Neural progenitor cell (in vitro differentiated cells): ENCODE data around the gene SSTR5. TPM values are rescaled to one million over a fixed set of nuclear protein-coding genes. Genes with fewer than 3 reads are reported as not detected.
A peak's percentile ranks its signal among the peaks of the same experiment; 100 is the strongest.

ENCODE experiments used
- DNase-seq: peaks from one replicate; pipeline ENCODE4 v3.0.0-alpha.2; 2016; ENCODE audit warnings: low spot score
- H2AFZ ChIP-seq: fragments of 200-600 bp; sonication (generic); replicated peaks from 2 replicates; pipeline ENCODE4 v1.6.1; 2016; ENCODE audit warnings: antibody characterized with exemption
- H3F3A ChIP-seq: fragments of 200-600 bp; sonication (generic); 2 replicates; pipeline ENCODE4 v1.6.1; 2016; ENCODE audit warnings: antibody characterized with exemption, low read depth
- H3K27ac ChIP-seq: fragments of 200-600 bp; sonication (generic); 2 replicates; pipeline ENCODE4 v1.5.1; 2016; ENCODE audit warnings: mild to moderate bottlenecking
- H3K27me3 ChIP-seq: fragments of 200-600 bp; sonication (generic); 2 replicates; pipeline ENCODE4 v1.6.1; 2016; ENCODE audit warnings: mild to moderate bottlenecking, moderate library complexity
- H3K36me3 ChIP-seq: fragments of 200-600 bp; sonication (generic); 2 replicates; pipeline ENCODE4 v1.5.1; 2016
- H3K4me1 ChIP-seq: fragments of 200-600 bp; sonication (generic); 2 replicates; pipeline ENCODE4 v1.6.1; 2016; ENCODE audit warnings: mixed run types
- H3K4me2 ChIP-seq: fragments of 200-600 bp; sonication (generic); 2 replicates; pipeline ENCODE4 v1.6.1; 2016
- H3K4me3 ChIP-seq: fragments of 200-600 bp; sonication (generic); 2 replicates; pipeline ENCODE4 v1.5.1; 2016
- H3K79me2 ChIP-seq: fragments of 200-600 bp; sonication (generic); 2 replicates; pipeline ENCODE4 v1.6.1; 2016; ENCODE audit warnings: low read depth
- H3K9ac ChIP-seq: fragments of 200-600 bp; sonication (generic); 2 replicates; pipeline ENCODE4 v1.6.1; 2016
- H3K9me3 ChIP-seq: fragments of 200-600 bp; sonication (generic); 2 replicates; pipeline ENCODE4 v1.5.1; 2016; ENCODE audit warnings: low read depth
- H4K20me1 ChIP-seq: fragments of 200-600 bp; sonication (generic); 2 replicates; pipeline ENCODE4 v1.6.1; 2016; ENCODE audit warnings: low read depth
- H3K27ac Mint-ChIP-seq: 3 replicates; pipeline ENCODE4 v1.8.0; 2021; ENCODE audit warnings: mixed read lengths
- H3K27me3 Mint-ChIP-seq: 2 replicates; pipeline ENCODE4 v1.8.0; 2022; ENCODE audit warnings: low read depth, mild to moderate bottlenecking, inconsistent platforms, moderate library complexity, mixed read lengths; ENCODE audit not compliant: insufficient read depth
- H3K36me3 Mint-ChIP-seq: 3 replicates; pipeline ENCODE4 v1.8.0; 2021; ENCODE audit warnings: mixed read lengths
- H3K4me1 Mint-ChIP-seq: 3 replicates; pipeline ENCODE4 v1.8.0; 2021; ENCODE audit warnings: mixed read lengths
- H3K4me3 Mint-ChIP-seq: 3 replicates; pipeline ENCODE4 v1.8.0; 2021; ENCODE audit warnings: mild to moderate bottlenecking, moderate library complexity, mixed read lengths
- H3K9me3 Mint-ChIP-seq: 3 replicates; pipeline ENCODE4 v1.8.0; 2020; ENCODE audit warnings: mixed read lengths
- EZH2 ChIP-seq: fragments of 200-600 bp; sonication (generic); IDR thresholded peaks from 2 replicates; pipeline ENCODE4 v1.6.1; 2017; ENCODE audit warnings: antibody characterized with exemption, mild to moderate bottlenecking, moderate library complexity
- EZH2phosphoT487 ChIP-seq: fragments of 200-600 bp; sonication (generic); IDR thresholded peaks from 2 replicates; pipeline ENCODE4 v1.6.1; 2017; ENCODE audit warnings: antibody characterized with exemption
- total RNA-seq: library from RNA; depleted of rRNA; stranded (reverse); fragments of >200 nt; gene quantifications from 2 replicates; pipeline ENCODE4 v1.2.3, GENCODE V29; 2015; ENCODE audit warnings: low replicate concordance
- TF ChIP-seq, protein P1 (sequence below): fragments of 200-600 bp; sonication (generic); IDR thresholded peaks from 2 replicates; pipeline ENCODE4 v1.5.1; 2017; ENCODE audit warnings: antibody characterized with exemption, mild to moderate bottlenecking

SSTR5 gene
- total RNA-seq, 1 donor from 2014 or later: not detected

DNA sequence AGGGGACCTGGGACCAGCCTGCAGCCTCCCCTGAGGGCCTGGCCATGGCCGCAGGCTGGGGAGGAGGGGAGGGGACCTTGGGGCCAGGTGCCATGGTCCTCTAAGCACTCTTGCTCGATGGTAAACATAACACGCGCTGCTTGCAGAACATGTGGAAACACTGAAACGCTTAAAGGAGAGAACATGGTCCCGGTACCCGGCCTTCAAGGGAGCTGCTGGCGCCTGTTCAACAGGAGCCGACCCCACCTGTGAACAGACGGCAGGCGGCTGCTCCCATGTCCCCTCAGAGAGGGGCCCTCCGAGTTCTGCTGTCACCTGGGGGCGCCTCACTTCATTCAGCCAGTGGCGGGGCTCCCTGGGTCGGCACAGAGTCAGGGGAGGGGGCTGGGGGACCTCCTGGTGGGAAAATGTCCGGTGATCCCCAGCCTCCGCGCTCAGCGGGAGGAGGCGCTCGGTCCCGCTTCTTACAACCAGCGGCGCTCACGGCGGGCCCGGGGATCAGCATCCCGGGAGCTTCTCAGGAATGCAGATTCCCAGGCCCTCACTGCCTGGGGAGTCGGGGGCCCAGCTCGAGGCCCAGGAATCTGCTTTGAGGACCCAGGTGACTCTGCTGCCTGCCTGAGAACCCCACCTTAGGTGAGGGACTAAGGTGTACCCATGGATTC, 854 bp upstream of the SSTR5 start:
- H3K9ac ChIP-seq: no peak overlapping the region
- no peak overlapping the region for H3K27ac ChIP-seq
- no peak for DNase-seq
- peak overlapping the region; percentile 71 for H3K4me2 ChIP-seq
- no peaks in the 10 kb centered on the region for H3K36me3 ChIP-seq
- Mint-ChIP-seq H3K9me3 (peaks cover 2% of the 10 kb centered on the region), H3K4me1 (peaks cover 13% of the 10 kb centered on the region), H3K27me3 (peaks cover 29% of the 10 kb centered on the region), H3K27ac (no peak overlapping the region), H3K36me3 (no peaks in the 10 kb centered on the region), H3K4me3 (no peak overlapping the region)
- no peak for TF ChIP-seq EZH2
- peak; percentile 35 for TF ChIP-seq EZH2phosphoT487
- no peak overlapping the region for H3K4me3 ChIP-seq
- no peaks in the 10 kb centered on the region for H3K79me2 ChIP-seq
- H4K20me1 ChIP-seq: peaks cover 7% of the 10 kb centered on the region
- peaks cover 54% of the 10 kb centered on the region for H3K27me3 ChIP-seq
- peaks cover 17% of the 10 kb centered on the region for H3K4me1 ChIP-seq
- no peak overlapping the region for H2AFZ ChIP-seq
- peaks cover 4% of the 10 kb centered on the region for H3F3A ChIP-seq
- no peaks in the 10 kb centered on the region for H3K9me3 ChIP-seq

GRCh38 chr16:1073262-1073558, 663 bp downstream of the SSTR5 start:
- no peaks in the 10 kb centered on the region for H3K79me2 ChIP-seq
- peaks cover 7% of the 10 kb centered on the region for H4K20me1 ChIP-seq
- no peak overlapping the region for H2AFZ ChIP-seq
- Mint-ChIP-seq H3K27me3 (peaks cover 28% of the 10 kb centered on the region), H3K36me3 (no peaks in the 10 kb centered on the region), H3K4me3 (no peak overlapping the region), H3K9me3 (peaks cover 2% of the 10 kb centered on the region), H3K4me1 (peaks cover 18% of the 10 kb centered on the region), H3K27ac (no peak overlapping the region)
- DNase-seq: no peak
- TF ChIP-seq EZH2 (no peak), EZH2phosphoT487 (no peak)
- TF ChIP-seq, protein P1, sequence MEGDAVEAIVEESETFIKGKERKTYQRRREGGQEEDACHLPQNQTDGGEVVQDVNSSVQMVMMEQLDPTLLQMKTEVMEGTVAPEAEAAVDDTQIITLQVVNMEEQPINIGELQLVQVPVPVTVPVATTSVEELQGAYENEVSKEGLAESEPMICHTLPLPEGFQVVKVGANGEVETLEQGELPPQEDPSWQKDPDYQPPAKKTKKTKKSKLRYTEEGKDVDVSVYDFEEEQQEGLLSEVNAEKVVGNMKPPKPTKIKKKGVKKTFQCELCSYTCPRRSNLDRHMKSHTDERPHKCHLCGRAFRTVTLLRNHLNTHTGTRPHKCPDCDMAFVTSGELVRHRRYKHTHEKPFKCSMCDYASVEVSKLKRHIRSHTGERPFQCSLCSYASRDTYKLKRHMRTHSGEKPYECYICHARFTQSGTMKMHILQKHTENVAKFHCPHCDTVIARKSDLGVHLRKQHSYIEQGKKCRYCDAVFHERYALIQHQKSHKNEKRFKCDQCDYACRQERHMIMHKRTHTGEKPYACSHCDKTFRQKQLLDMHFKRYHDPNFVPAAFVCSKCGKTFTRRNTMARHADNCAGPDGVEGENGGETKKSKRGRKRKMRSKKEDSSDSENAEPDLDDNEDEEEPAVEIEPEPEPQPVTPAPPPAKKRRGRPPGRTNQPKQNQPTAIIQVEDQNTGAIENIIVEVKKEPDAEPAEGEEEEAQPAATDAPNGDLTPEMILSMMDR: no peak
- H3K4me1 ChIP-seq: peaks cover 17% of the 10 kb centered on the region
- no peaks in the 10 kb centered on the region for H3K9me3 ChIP-seq
- peaks cover 54% of the 10 kb centered on the region for H3K27me3 ChIP-seq
- peaks cover 4% of the 10 kb centered on the region for H3F3A ChIP-seq
- no peak overlapping the region for H3K4me3 ChIP-seq
- no peaks in the 10 kb centered on the region for H3K36me3 ChIP-seq
- H3K4me2 ChIP-seq: peak overlapping the region; percentile 71
- H3K27ac ChIP-seq: no peak overlapping the region
- no peak overlapping the region for H3K9ac ChIP-seq

DNA sequence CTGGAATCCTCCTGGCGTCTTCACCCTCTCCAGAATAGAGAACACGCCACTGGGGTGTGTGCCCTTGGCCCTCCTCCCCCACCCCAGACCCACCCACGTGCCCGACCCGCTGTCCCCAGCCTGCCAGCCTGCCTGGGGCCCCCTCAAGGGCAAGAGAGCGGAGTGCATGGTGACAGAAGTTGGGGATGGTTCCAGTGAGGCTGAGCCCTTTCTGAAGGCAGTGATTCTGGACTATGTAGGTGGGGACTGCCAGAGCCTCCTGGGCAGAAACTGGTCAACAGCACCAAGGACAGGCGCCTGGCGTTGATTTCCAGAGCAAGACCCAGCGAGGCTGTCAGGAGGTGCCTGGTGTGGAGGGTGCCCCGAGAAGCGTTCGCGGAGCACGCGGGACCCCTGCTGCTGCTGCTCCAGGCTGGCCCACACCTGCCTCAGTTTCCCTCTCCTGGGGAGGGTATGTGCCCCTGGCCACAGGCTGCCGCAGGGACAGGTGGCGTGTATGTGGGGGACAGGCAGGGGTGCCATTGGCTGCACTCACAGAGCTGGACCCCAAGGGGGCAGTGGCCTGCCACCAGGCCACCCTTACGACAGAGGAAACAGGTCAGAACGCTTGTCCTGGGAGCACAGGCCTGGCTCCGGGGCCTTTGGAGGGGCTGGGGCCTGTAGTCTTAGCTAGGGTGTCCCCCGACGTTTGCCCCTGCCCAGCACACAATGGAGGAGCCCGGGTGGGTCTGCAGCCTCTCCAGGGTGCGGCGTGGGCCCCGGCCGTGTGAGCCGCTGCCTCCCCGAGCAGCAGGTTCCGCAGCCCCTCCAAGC, 1.2 kb downstream of the SSTR5 start:
- no peaks in the 10 kb centered on the region for H3K36me3 ChIP-seq
- no peak overlapping the region for H3K9ac ChIP-seq
- Mint-ChIP-seq H3K27ac (no peak overlapping the region), H3K9me3 (peaks cover 2% of the 10 kb centered on the region), H3K4me3 (no peak overlapping the region), H3K36me3 (no peaks in the 10 kb centered on the region), H3K27me3 (peaks cover 30% of the 10 kb centered on the region), H3K4me1 (peaks cover 16% of the 10 kb centered on the region)
- TF ChIP-seq EZH2phosphoT487 (no peak), EZH2 (no peak)
- TF ChIP-seq, protein P1: peak; percentile 57
- H3K4me3 ChIP-seq: no peak overlapping the region
- H4K20me1 ChIP-seq: peaks cover 7% of the 10 kb centered on the region
- H3F3A ChIP-seq: peaks cover 4% of the 10 kb centered on the region
- H3K4me1 ChIP-seq: peaks cover 17% of the 10 kb centered on the region
- no peak overlapping the region for H3K27ac ChIP-seq
- H3K4me2 ChIP-seq: no peak overlapping the region
- H2AFZ ChIP-seq: no peak overlapping the region
- no peaks in the 10 kb centered on the region for H3K9me3 ChIP-seq
- H3K27me3 ChIP-seq: peaks cover 54% of the 10 kb centered on the region
- H3K79me2 ChIP-seq: no peaks in the 10 kb centered on the region
- peak; percentile 72 for DNase-seq

DNA sequence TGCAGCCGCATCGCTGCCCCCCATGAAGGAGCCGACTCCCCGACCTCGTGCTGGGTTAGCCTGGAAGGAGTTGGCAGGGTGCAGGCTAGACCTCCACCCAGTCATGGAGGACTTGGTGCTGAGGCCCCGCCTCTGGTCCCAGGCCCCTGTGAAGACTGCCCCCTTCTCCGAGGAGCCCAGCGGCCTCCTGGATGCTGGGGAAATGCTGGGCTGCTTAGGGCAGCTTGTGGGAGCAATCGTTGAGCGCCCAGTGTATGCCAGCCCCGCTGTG, 1.8 kb downstream of the SSTR5 start:
- DNase-seq: no peak
- Mint-ChIP-seq H3K4me1 (peaks cover 16% of the 10 kb centered on the region), H3K36me3 (no peaks in the 10 kb centered on the region), H3K4me3 (no peak overlapping the region), H3K9me3 (peaks cover 2% of the 10 kb centered on the region), H3K27me3 (peaks cover 30% of the 10 kb centered on the region), H3K27ac (no peak overlapping the region)
- no peaks in the 10 kb centered on the region for H3K79me2 ChIP-seq
- H3K4me2 ChIP-seq: no peak overlapping the region
- no peak overlapping the region for H3K4me3 ChIP-seq
- peaks cover 4% of the 10 kb centered on the region for H3F3A ChIP-seq
- H2AFZ ChIP-seq: no peak overlapping the region
- no peak overlapping the region for H3K27ac ChIP-seq
- H3K27me3 ChIP-seq: peaks cover 54% of the 10 kb centered on the region
- no peaks in the 10 kb centered on the region for H3K36me3 ChIP-seq
- H3K9ac ChIP-seq: no peak overlapping the region
- peaks cover 17% of the 10 kb centered on the region for H3K4me1 ChIP-seq
- H4K20me1 ChIP-seq: peaks cover 7% of the 10 kb centered on the region
- TF ChIP-seq EZH2: no peak
- TF ChIP-seq, protein P1: no peak
- no peak for TF ChIP-seq EZH2phosphoT487
- no peaks in the 10 kb centered on the region for H3K9me3 ChIP-seq
